HEK293 (cell line): ENCODE data around the gene GNB1L.

Source experiments
- CTCF ChIA-PET: fragments of 350-600 bp; formaldehyde crosslinking; extraction: SDS; loops from one replicate; lab custom pipeline; 2021; ENCODE audit warnings: antibody characterized with exemption; lab: Yijun Ruan, JAX
- POLR2A ChIA-PET: fragments of 300-600 bp; formaldehyde crosslinking; extraction: SDS; loops from one replicate; lab custom pipeline; 2020; ENCODE audit warnings: antibody characterized with exemption, inconsistent platforms; lab: Yijun Ruan, JAX
- H3K27ac ChIP-seq: fragments of 200-500 bp; sonication (Bioruptor generic); 2 replicates; pipeline ENCODE4 v1.5.1; 2014; ENCODE audit warnings: low read depth, low read length, control low read depth, inconsistent platforms; ENCODE audit errors: extremely low read depth
- H3K36me3 ChIP-seq, 2 experiments: fragments of 200-500 bp in 1 of 2; sonication (Bioruptor generic) in 1 of 2; 1 replicate in 1 of 2; 2 replicates in 1 of 2; pipeline ENCODE4 v1.5.1; 2014 to 2017; ENCODE audit warnings: inconsistent platforms in 2 of 2, low read length in 2 of 2; ENCODE audit not compliant: control insufficient read depth in 2 of 2, insufficient read depth in 1 of 2
- H3K4me1 ChIP-seq: fragments of 200-500 bp; sonication (Bioruptor generic); 2 replicates; pipeline ENCODE4 v1.5.1; 2014; ENCODE audit warnings: mild to moderate bottlenecking, low read length, inconsistent platforms; ENCODE audit not compliant: control insufficient read depth, insufficient read depth
- H3K4me3 ChIP-seq: 2 replicates; pipeline ENCODE4 v1.5.1; 2011; ENCODE audit warnings: low read depth, mild to moderate bottlenecking, control low read depth, low read length, moderate library complexity
- H3K9me3 ChIP-seq: fragments of 200-500 bp; sonication (Bioruptor generic); 2 replicates; pipeline ENCODE4 v1.5.1; 2014; ENCODE audit warnings: low read depth, low read length, inconsistent platforms; ENCODE audit not compliant: control insufficient read depth, insufficient read depth
- GLIS1 ChIP-seq: fragments of 450-650 bp; formaldehyde crosslinking; IDR thresholded peaks from 2 replicates; pipeline ENCODE4 v1.5.1; 2016; ENCODE audit warnings: missing biosample characterization, missing genetic modification characterization
- GLIS2 ChIP-seq: fragments of 450-650 bp; formaldehyde crosslinking; IDR thresholded peaks from 2 replicates; pipeline ENCODE4 v1.5.1; 2016; ENCODE audit warnings: missing biosample characterization, missing genetic modification characterization
- SCRT1 ChIP-seq: fragments of 450-650 bp; formaldehyde crosslinking; IDR thresholded peaks from 2 replicates; pipeline ENCODE4 v1.5.1; 2016; ENCODE audit warnings: missing biosample characterization, missing genetic modification characterization, borderline replicate concordance
- SCRT2 ChIP-seq: fragments of 450-650 bp; formaldehyde crosslinking; IDR thresholded peaks from 2 replicates; pipeline ENCODE4 v1.5.1; 2016; ENCODE audit warnings: missing biosample characterization, missing genetic modification characterization
- SP7 ChIP-seq: fragments of 450-650 bp; formaldehyde crosslinking; IDR thresholded peaks from 2 replicates; pipeline ENCODE4 v1.5.1; 2016; ENCODE audit warnings: missing biosample characterization, missing genetic modification characterization
- ZFHX2 ChIP-seq: fragments of 450-650 bp; formaldehyde crosslinking; conservative IDR thresholded peaks from 2 replicates; pipeline ENCODE4 v1.5.1; 2016; ENCODE audit warnings: missing biosample characterization, missing genetic modification characterization
- ZIC2 ChIP-seq: fragments of 450-650 bp; formaldehyde crosslinking; IDR thresholded peaks from 2 replicates; pipeline ENCODE4 v1.5.1; 2016; ENCODE audit warnings: missing biosample characterization, missing genetic modification characterization
- ZNF140 ChIP-seq: fragments of 450-650 bp; formaldehyde crosslinking; IDR thresholded peaks from 2 replicates; pipeline ENCODE4 v1.5.1; 2016; ENCODE audit warnings: missing biosample characterization, missing genetic modification characterization
- ZNF211 ChIP-seq: fragments of 450-650 bp; formaldehyde crosslinking; IDR thresholded peaks from 2 replicates; pipeline ENCODE4 v1.5.1; 2016; ENCODE audit warnings: low read depth, missing biosample characterization, missing genetic modification characterization
- ZNF416 ChIP-seq: fragments of 450-650 bp; formaldehyde crosslinking; IDR thresholded peaks from 2 replicates; pipeline ENCODE4 v1.5.1; 2016; ENCODE audit warnings: missing biosample characterization, missing genetic modification characterization
- ZNF433 ChIP-seq: fragments of 450-650 bp; formaldehyde crosslinking; IDR thresholded peaks from 2 replicates; pipeline ENCODE4 v1.5.1; 2016; ENCODE audit warnings: missing biosample characterization, missing genetic modification characterization, low read depth
- ZNF548 ChIP-seq: fragments of 450-650 bp; formaldehyde crosslinking; IDR thresholded peaks from 2 replicates; pipeline ENCODE4 v1.5.1; 2016; ENCODE audit warnings: missing biosample characterization, missing genetic modification characterization
- ZNF571 ChIP-seq: fragments of 450-650 bp; formaldehyde crosslinking; IDR thresholded peaks from 2 replicates; pipeline ENCODE4 v1.5.0; 2017; ENCODE audit warnings: missing biosample characterization, missing genetic modification characterization
- ZNF677 ChIP-seq: fragments of 450-650 bp; IDR thresholded peaks from 2 replicates; pipeline ENCODE4 v1.5.0; 2018; ENCODE audit warnings: missing biosample characterization, mild to moderate bottlenecking, missing genetic modification characterization, moderate library complexity
- ZNF768 ChIP-seq: fragments of 450-650 bp; formaldehyde crosslinking; IDR thresholded peaks from 2 replicates; pipeline ENCODE4 v1.5.1; 2018; ENCODE audit warnings: missing biosample characterization, mild to moderate bottlenecking, missing genetic modification characterization
- ZNF785 ChIP-seq: fragments of 450-650 bp; formaldehyde crosslinking; IDR thresholded peaks from 2 replicates; pipeline ENCODE4 v1.5.1; 2016; ENCODE audit warnings: missing biosample characterization, missing genetic modification characterization
- TF ChIP-seq, protein P1 (sequence below): fragments of 450-650 bp; formaldehyde crosslinking; IDR thresholded peaks from 2 replicates; pipeline ENCODE4 v1.5.1; 2016; ENCODE audit warnings: missing biosample characterization, missing genetic modification characterization
- TF ChIP-seq, protein P2 (sequence below): fragments of 450-650 bp; formaldehyde crosslinking; IDR thresholded peaks from 2 replicates; pipeline ENCODE4 v1.5.1; 2016; ENCODE audit warnings: missing biosample characterization, missing genetic modification characterization
- TF ChIP-seq, protein P3 (sequence below): fragments of 450-650 bp; formaldehyde crosslinking; IDR thresholded peaks from 2 replicates; pipeline ENCODE4 v1.5.1; 2017; ENCODE audit warnings: missing biosample characterization, missing genetic modification characterization
- TF ChIP-seq, protein P4 (sequence below): fragments of 450-650 bp; formaldehyde crosslinking; IDR thresholded peaks from 2 replicates; pipeline ENCODE4 v1.5.1; 2016; ENCODE audit warnings: missing biosample characterization, missing genetic modification characterization

The GNB1L gene

DNA sequence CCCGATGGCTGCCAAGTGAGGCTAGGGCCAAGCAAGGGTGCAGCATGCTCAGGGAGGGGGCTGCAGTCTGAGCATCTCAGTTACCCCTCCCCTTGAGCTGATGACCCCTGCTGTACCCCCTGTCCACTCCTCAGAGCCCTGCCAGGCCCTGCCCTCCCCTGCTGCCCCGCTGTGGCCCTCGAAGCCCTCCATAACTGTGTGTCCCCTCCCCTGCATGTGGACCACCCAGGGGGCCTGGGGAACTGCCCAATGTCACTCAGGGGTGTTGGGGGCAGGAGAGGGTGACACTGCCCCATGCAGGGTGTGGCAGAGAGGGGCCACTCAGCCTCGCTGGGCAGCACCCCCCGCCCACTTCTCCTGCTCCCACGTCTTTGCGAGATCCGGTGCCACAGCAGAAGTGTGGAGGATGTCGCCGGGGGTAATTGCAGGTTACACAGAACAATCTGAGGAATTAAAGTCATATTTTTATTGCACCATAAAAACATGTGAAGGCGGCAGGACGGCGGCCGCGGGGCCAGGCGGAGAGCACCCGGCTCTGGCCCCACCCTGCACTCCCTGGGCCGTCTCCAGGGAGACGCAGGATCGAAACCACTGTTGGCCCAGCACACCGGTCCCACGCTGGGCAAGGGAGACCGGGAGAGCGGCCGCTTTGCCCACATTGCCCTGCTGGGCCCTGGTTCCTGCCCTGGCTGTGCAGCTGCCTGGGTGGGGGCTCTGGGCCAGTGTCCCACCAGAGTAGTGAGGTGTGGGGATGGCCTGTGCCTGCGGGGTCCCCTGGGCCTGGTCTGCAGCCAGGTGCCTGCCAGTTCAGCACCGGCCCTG, 18.7 kb upstream of the GNB1L start (continued):
- peak; percentile 88 for TF ChIP-seq SP7 (tag by site-specific recombination)

DNA sequence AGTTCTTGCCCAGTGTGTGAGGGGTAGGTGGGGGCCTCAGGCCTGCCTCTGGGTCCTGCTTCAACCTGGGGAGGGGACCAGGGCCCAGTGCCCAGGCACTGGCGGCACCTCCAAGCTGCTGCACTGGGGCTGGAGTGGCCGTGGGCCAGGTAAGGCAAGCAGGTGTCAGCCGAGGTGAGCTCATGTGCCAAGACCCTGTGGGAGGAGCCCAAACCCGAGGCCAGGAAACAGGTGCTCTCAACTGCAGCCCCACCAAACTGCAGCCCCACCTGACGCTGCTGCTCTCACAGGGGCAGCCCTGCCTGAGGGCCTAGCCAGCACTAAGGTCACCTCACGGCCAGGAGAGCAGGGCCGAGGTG, 18.1 kb upstream of the GNB1L start:
- no peak overlapping the region for H3K27ac ChIP-seq
- no peaks in the 10 kb centered on the region for H3K36me3 ChIP-seq
- ChIA-PET POLR2A (no interaction called here), CTCF (no interaction called here)
- H3K9me3 ChIP-seq: no peaks in the 10 kb centered on the region
- peaks cover 21% of the 10 kb centered on the region for H3K4me1 ChIP-seq
- TF ChIP-seq SCRT1 (tag by site-specific recombination) (peak; percentile 31; the same call in 1 of the 2 replicates), SCRT2 (peak; percentile 55; the same call in 1 of the 2 replicates)
- TF ChIP-seq, protein P1, sequence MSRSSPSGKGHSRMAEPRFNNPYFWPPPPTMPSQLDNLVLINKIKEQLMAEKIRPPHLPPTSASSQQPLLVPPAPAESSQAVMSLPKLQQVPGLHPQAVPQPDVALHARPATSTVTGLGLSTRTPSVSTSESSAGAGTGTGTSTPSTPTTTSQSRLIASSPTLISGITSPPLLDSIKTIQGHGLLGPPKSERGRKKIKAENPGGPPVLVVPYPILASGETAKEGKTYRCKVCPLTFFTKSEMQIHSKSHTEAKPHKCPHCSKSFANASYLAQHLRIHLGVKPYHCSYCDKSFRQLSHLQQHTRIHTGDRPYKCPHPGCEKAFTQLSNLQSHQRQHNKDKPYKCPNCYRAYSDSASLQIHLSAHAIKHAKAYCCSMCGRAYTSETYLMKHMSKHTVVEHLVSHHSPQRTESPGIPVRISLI (tag by site-specific recombination): no peak
- H3K4me3 ChIP-seq: no peak overlapping the region

DNA sequence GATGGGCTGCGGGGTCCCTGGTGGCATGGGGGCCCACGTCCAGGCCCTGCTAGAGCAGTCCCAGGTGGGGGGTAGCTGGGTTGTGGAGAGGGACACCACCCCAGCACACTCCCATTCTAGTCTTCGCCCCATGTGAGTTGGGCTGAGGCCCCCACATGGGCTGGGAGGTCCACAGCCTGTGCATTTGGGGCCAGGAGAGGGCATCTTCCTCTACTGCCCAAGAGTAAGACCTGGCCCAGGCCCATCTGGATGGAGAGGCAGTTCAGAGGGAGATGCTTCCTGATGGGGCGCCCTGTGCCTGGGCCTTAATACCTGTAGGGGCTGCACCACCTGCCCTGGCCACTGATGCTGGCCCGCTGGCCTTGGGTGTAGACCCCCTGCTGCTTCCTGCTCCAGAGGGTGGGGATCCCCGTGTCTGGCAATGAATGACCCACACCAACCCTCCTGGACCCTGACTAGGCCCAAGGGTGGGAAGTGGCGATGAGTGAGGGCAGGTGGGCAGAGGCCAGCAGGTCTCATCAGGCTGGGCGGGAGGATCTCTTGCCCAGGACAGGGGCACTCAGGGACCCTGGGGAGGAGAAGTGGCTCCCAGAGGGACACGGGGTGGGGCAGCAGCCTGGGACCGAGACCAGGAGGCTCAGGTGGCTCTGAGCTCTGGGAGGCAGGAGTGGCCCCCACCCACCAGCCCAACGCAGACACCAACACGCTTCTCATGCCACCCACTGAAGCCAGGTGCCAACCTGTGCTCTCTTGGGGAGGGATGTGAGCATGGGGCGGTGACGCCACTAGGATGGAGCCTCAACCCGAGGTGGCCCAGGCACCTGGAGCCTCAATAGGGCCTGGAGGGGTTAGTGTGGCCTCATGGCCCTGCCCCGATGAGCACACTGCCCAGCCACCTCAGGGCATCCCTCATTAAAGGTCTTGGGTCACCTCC, 17.4 kb upstream of the GNB1L start:
- Histone ChIP-seq H3K9me3 (no peaks in the 10 kb centered on the region), H3K4me1 (peaks cover 21% of the 10 kb centered on the region), H3K4me3 (no peak overlapping the region), H3K27ac (no peak overlapping the region), H3K36me3 (no peaks in the 10 kb centered on the region)
- TF ChIP-seq ZNF548: no peak
- 0 out of 2 replicates have a peak, but pooled peaks have one; percentile 26 for TF ChIP-seq GLIS1
- TF ChIP-seq ZNF677 (tag by site-specific recombination): no peak
- TF ChIP-seq SCRT1 (tag by site-specific recombination): no peak
- TF ChIP-seq, protein P2, sequence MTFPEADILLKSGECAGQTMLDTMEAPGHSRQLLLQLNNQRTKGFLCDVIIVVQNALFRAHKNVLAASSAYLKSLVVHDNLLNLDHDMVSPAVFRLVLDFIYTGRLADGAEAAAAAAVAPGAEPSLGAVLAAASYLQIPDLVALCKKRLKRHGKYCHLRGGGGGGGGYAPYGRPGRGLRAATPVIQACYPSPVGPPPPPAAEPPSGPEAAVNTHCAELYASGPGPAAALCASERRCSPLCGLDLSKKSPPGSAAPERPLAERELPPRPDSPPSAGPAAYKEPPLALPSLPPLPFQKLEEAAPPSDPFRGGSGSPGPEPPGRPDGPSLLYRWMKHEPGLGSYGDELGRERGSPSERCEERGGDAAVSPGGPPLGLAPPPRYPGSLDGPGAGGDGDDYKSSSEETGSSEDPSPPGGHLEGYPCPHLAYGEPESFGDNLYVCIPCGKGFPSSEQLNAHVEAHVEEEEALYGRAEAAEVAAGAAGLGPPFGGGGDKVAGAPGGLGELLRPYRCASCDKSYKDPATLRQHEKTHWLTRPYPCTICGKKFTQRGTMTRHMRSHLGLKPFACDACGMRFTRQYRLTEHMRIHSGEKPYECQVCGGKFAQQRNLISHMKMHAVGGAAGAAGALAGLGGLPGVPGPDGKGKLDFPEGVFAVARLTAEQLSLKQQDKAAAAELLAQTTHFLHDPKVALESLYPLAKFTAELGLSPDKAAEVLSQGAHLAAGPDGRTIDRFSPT (tag by site-specific recombination): peak; percentile 55
- no peak for TF ChIP-seq ZNF416
- peak; percentile 46; the same call in 1 of the 2 replicates for TF ChIP-seq GLIS2 (tag by site-specific recombination)
- peak; percentile 47 for TF ChIP-seq ZFHX2 (tag by site-specific recombination)
- TF ChIP-seq ZNF768 (tag by site-specific recombination): no peak
- ChIA-PET POLR2A (no interaction called here), CTCF (no interaction called here)

DNA sequence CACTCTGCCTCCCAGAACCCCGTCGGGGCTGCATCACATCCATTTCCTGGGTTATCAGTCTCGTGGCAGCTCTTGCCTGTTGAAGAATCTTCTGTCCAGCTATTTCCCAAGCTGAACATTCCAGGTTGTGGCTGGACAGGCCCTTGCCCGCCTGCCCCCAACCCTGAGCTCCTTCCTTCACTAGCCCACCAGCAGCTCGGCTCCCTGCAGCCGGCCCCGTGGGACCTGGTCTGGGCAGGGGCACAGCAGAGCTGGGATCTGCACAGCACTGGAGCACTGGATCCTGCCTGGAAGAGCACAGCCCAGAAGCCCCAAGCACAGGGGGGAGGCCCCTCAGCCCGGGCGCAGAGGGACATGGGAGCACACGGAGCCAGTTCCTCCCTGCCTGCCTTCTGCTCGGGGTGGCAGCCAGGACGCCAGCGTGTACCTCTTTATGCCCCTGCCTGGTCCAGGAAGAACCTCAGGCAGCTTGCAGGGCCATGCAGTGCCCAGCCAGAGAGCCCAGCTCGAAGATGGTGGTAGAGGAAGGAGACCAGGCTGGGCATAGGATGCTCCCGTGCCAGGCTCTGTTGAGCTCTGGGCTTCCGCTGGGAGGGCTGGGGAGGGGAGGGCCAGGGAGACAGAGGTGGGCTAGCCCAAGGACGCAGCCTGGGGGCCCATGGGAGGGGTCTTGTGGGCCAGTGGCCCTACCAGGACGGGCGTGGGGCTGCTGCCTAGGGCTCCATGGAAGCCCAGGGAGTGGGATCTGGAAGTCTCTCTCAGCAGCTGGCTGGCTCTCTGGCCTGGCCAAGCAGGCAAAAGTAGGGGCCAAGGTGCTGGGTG, 16.6 kb upstream of the GNB1L start:
- CTCF ChIA-PET: no interaction called here
- POLR2A ChIA-PET: interaction anchor here (0.6 kb wide), 2 partner anchors 19 to 43 kb away, joined by 4 read pairs; no protein-coding TSS in a partner anchor
- peaks cover 18% of the 10 kb centered on the region for H3K4me1 ChIP-seq
- H3K4me3 ChIP-seq: no peak overlapping the region
- no peaks in the 10 kb centered on the region for H3K9me3 ChIP-seq
- no peaks in the 10 kb centered on the region for H3K36me3 ChIP-seq
- H3K27ac ChIP-seq: no peak overlapping the region
- no peak for TF ChIP-seq ZNF211 (tag by site-specific recombination)
- no peak for TF ChIP-seq ZIC2 (tag by site-specific recombination)
- TF ChIP-seq ZNF140 (tag by site-specific recombination): no peak
- TF ChIP-seq, protein P3, sequence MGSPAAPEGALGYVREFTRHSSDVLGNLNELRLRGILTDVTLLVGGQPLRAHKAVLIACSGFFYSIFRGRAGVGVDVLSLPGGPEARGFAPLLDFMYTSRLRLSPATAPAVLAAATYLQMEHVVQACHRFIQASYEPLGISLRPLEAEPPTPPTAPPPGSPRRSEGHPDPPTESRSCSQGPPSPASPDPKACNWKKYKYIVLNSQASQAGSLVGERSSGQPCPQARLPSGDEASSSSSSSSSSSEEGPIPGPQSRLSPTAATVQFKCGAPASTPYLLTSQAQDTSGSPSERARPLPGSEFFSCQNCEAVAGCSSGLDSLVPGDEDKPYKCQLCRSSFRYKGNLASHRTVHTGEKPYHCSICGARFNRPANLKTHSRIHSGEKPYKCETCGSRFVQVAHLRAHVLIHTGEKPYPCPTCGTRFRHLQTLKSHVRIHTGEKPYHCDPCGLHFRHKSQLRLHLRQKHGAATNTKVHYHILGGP (tag by site-specific recombination): no peak
- no peak for TF ChIP-seq ZNF433 (tag by site-specific recombination)
- no peak for TF ChIP-seq ZNF571 (tag by site-specific recombination)
- TF ChIP-seq ZNF785: no peak
- TF ChIP-seq, protein P4, sequence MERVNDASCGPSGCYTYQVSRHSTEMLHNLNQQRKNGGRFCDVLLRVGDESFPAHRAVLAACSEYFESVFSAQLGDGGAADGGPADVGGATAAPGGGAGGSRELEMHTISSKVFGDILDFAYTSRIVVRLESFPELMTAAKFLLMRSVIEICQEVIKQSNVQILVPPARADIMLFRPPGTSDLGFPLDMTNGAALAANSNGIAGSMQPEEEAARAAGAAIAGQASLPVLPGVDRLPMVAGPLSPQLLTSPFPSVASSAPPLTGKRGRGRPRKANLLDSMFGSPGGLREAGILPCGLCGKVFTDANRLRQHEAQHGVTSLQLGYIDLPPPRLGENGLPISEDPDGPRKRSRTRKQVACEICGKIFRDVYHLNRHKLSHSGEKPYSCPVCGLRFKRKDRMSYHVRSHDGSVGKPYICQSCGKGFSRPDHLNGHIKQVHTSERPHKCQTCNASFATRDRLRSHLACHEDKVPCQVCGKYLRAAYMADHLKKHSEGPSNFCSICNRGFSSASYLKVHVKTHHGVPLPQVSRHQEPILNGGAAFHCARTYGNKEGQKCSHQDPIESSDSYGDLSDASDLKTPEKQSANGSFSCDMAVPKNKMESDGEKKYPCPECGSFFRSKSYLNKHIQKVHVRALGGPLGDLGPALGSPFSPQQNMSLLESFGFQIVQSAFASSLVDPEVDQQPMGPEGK: no peak
